H1 (cell line): ENCODE data around the gene WDR43. TPM values are rescaled to one million over a fixed set of nuclear protein-coding genes. Genes with fewer than 3 reads are reported as not detected.

ENCODE experiments used
- CTCF ChIA-PET: fragments of 300-600 bp; sonication (Branson Sonifier 250); formaldehyde crosslinking; loops from one replicate; lab custom pipeline; 2021; ENCODE audit not compliant: partially characterized antibody; lab: Charles Lee
- POLR2A ChIA-PET: fragments of 300-600 bp; sonication (Branson Sonifier 250); formaldehyde crosslinking; loops from one replicate; lab custom pipeline; 2021; ENCODE audit warnings: inconsistent platforms; ENCODE audit not compliant: partially characterized antibody; lab: Charles Lee
- DNase-seq, 2 experiments: peaks; one replicate each; pipeline versions ENCODE4 v3.0.0 to v3.0.0-alpha.2; 2010 to 2022; ENCODE audit warnings: low spot score in 2 of 2, low read depth in 1 of 2, mixed read lengths in 1 of 2
- FAIRE-seq: peaks from 2 replicates; lab custom pipeline; 2011; peaks lifted over from hg19 to GRCh38; lab: Jason Lieb, UNC
- H2AFZ ChIP-seq: 2 replicates; pipeline ENCODE4 v1.8.1; 2012; ENCODE audit warnings: low read length, inconsistent platforms
- H2AK5ac ChIP-seq: 2 replicates; pipeline ENCODE4 v1.6.1; 2013; ENCODE audit warnings: low read depth, low read length
- H2BK120ac ChIP-seq: replicated peaks from 2 replicates; pipeline ENCODE3; 2013; ENCODE audit warnings: low read depth, low read length, inconsistent platforms
- H2BK12ac ChIP-seq: 2 replicates; pipeline ENCODE4 v1.6.1; 2013; ENCODE audit warnings: low read depth, low read length
- H2BK15ac ChIP-seq: 2 replicates; pipeline ENCODE4 v1.6.1; 2013; ENCODE audit warnings: low read length
- H2BK20ac ChIP-seq: 2 replicates; pipeline ENCODE4 v1.6.1; 2013; ENCODE audit warnings: low read length
- H2BK5ac ChIP-seq: 2 replicates; pipeline ENCODE4 v1.6.1; 2013; ENCODE audit warnings: low read depth, low read length
- H3K14ac ChIP-seq: 2 replicates; pipeline ENCODE4 v1.6.1; 2013; ENCODE audit warnings: inconsistent platforms; ENCODE audit not compliant: insufficient read length
- H3K18ac ChIP-seq: 2 replicates; pipeline ENCODE4 v1.6.1; 2013; ENCODE audit warnings: low read length; ENCODE audit errors: extremely low read depth
- H3K23ac ChIP-seq: 2 replicates; pipeline ENCODE4 v1.6.1; 2013; ENCODE audit warnings: inconsistent platforms; ENCODE audit not compliant: insufficient read length
- H3K23me2 ChIP-seq: 2 replicates; pipeline ENCODE4 v1.6.1; 2013; ENCODE audit warnings: low read depth, low read length
- H3K27ac ChIP-seq: 2 replicates; pipeline ENCODE4 v1.6.1; 2011; ENCODE audit warnings: low read depth, low read length, inconsistent platforms
- H3K27me3 ChIP-seq, 4 experiments: replicated peaks in 1 of 4; 1 replicate in 1 of 4; 2 replicates in 3 of 4; pipeline versions ENCODE4 v1.6.1 to v1.8.1; 2011 to 2013; ENCODE audit warnings: low read length in 3 of 4, mild to moderate bottlenecking in 3 of 4, inconsistent platforms in 2 of 4, mixed read lengths in 2 of 4, moderate library complexity in 1 of 4; ENCODE audit not compliant: control insufficient read depth in 3 of 4, insufficient read depth in 3 of 4; ENCODE audit errors: extremely low read depth in 1 of 4
- H3K36me3 ChIP-seq, 4 experiments: 2 replicates each; pipeline versions ENCODE4 v1.6.1 to v1.8.1; 2011 to 2013; ENCODE audit warnings: mild to moderate bottlenecking in 4 of 4, low read length in 3 of 4, moderate library complexity in 2 of 4, control low read depth in 1 of 4, inconsistent platforms in 1 of 4; ENCODE audit not compliant: insufficient read depth in 4 of 4, control insufficient read depth in 2 of 4
- H3K4ac ChIP-seq: replicated peaks from 2 replicates; pipeline ENCODE3; 2013; ENCODE audit warnings: low read length, low read depth, mixed read lengths, inconsistent platforms; ENCODE audit not compliant: insufficient read length
- H3K4me1 ChIP-seq, 4 experiments: replicated peaks in 1 of 4; 1 replicate in 1 of 4; 2 replicates in 3 of 4; pipeline versions ENCODE4 v1.6.1 to v1.8.1; 2011 to 2013; ENCODE audit warnings: low read length in 3 of 4, inconsistent platforms in 2 of 4, mixed read lengths in 1 of 4; ENCODE audit not compliant: insufficient read depth in 4 of 4, control insufficient read depth in 3 of 4
- H3K4me2 ChIP-seq, 2 experiments: 2 replicates each; pipeline versions ENCODE4 v1.6.1 to v1.8.1; 2011 to 2013; ENCODE audit warnings: low read depth in 2 of 2, low read length in 2 of 2, control low read depth in 1 of 2, inconsistent platforms in 1 of 2, mild to moderate bottlenecking in 1 of 2; ENCODE audit not compliant: insufficient read depth in 1 of 2
- H3K4me3 ChIP-seq, 4 experiments: fragments of 200-600, 300-600 bp in 1 of 4; sonication (generic), shearing (Covaris generic), sonication (Bioruptor Twin) in 1 of 4; 2 replicates each; pipeline versions ENCODE4 v1.5.1 to v1.8.1; 2011 to 2016; ENCODE audit warnings: low read length in 4 of 4, low read depth in 3 of 4, control low read depth in 2 of 4, inconsistent platforms in 2 of 4, mild to moderate bottlenecking in 2 of 4, mixed read lengths in 1 of 4, moderate library complexity in 1 of 4; ENCODE audit not compliant: insufficient read depth in 2 of 4; ENCODE audit errors: extremely low read depth in 1 of 4
- H3K56ac ChIP-seq: replicated peaks from 2 replicates; pipeline ENCODE3; 2013; ENCODE audit warnings: low read depth, mild to moderate bottlenecking, mixed read lengths, low read length, inconsistent platforms; ENCODE audit not compliant: insufficient read length
- H3K79me1 ChIP-seq: 2 replicates; pipeline ENCODE4 v1.6.1; 2013; ENCODE audit warnings: low read depth, low read length, control low read depth
- H3K79me2 ChIP-seq, 2 experiments: 2 replicates each; pipeline versions ENCODE4 v1.6.1 to v1.8.1; 2012 to 2013; ENCODE audit warnings: low read length in 2 of 2, mild to moderate bottlenecking in 2 of 2, inconsistent platforms in 1 of 2; ENCODE audit not compliant: insufficient read depth in 2 of 2, control insufficient read depth in 1 of 2
- H3K9ac ChIP-seq, 4 experiments: replicated peaks in 1 of 4; 1 replicate in 1 of 4; 2 replicates in 3 of 4; pipeline versions ENCODE4 v1.6.1 to v1.8.1; 2011 to 2013; ENCODE audit warnings: low read depth in 3 of 4, low read length in 3 of 4, control low read depth in 2 of 4, mild to moderate bottlenecking in 2 of 4, moderate library complexity in 2 of 4, inconsistent platforms in 1 of 4; ENCODE audit errors: extremely low read depth in 1 of 4
- H3K9me3 ChIP-seq, 2 experiments: 2 replicates each; pipeline versions ENCODE4 v1.6.1 to v1.8.1; 2012 to 2013; ENCODE audit warnings: mild to moderate bottlenecking in 2 of 2, moderate library complexity in 2 of 2, control low read depth in 1 of 2, inconsistent platforms in 1 of 2, low read depth in 1 of 2, low read length in 1 of 2, mixed read lengths in 1 of 2; ENCODE audit not compliant: insufficient read depth in 2 of 2
- H4K20me1 ChIP-seq, 2 experiments: replicated peaks in 1 of 2; 2 replicates each; pipeline versions ENCODE3 to v1.8.1; 2011 to 2013; ENCODE audit warnings: inconsistent platforms in 2 of 2, low read length in 2 of 2, mild to moderate bottlenecking in 1 of 2; ENCODE audit not compliant: insufficient read depth in 2 of 2, control insufficient read depth in 1 of 2
- H4K5ac ChIP-seq: 2 replicates; pipeline ENCODE4 v1.6.1; 2013; ENCODE audit warnings: low read length, low read depth, mixed read lengths, inconsistent platforms; ENCODE audit not compliant: insufficient read length
- H4K8ac ChIP-seq: 2 replicates; pipeline ENCODE4 v1.8.0; 2013; ENCODE audit warnings: mild to moderate bottlenecking, moderate library complexity, low read length, inconsistent platforms; ENCODE audit not compliant: insufficient read depth; ENCODE audit errors: extremely low read depth
- H4K91ac ChIP-seq: replicated peaks from 2 replicates; pipeline ENCODE3; 2013; ENCODE audit warnings: low read length, mixed read lengths, inconsistent platforms; ENCODE audit not compliant: insufficient read length
- BRCA1 ChIP-seq: IDR thresholded peaks from 2 replicates; pipeline ENCODE4 v1.6.1; 2012; ENCODE audit warnings: low read depth, low read length, improper control_type of control experiment
- CTCF ChIP-seq, 3 experiments: IDR thresholded peaks; 1 replicate in 2 of 3; 2 replicates in 1 of 3; pipeline versions ENCODE4 v1.5.1 to v1.6.1; 2011; ENCODE audit warnings: low read length in 3 of 3, mild to moderate bottlenecking in 3 of 3, inconsistent platforms in 2 of 3, low read depth in 1 of 3, moderate library complexity in 1 of 3; ENCODE audit not compliant: insufficient read depth in 1 of 3; ENCODE audit errors: control extremely low read depth in 1 of 3
- HDAC6 ChIP-seq: IDR thresholded peaks from one replicate; pipeline ENCODE4 v1.7.1; 2012; ENCODE audit warnings: low read depth, mild to moderate bottlenecking, inconsistent platforms, low read length, moderate library complexity
- RBBP5 ChIP-seq: IDR thresholded peaks from 2 replicates; pipeline ENCODE4 v1.7.1; 2012; ENCODE audit warnings: low read depth, mild to moderate bottlenecking, inconsistent platforms, low read length, moderate library complexity, borderline replicate concordance
- WGBS, 2 experiments: shearing (Covaris generic) in 1 of 2; methylation state at CpG; one replicate each; pipeline versions ENCODE4 v1.1.6 to v1.1.7; 2013 to 2015; ENCODE audit warnings: low lambda C conversion rate in 2 of 2, mixed read lengths in 2 of 2, inconsistent platforms in 1 of 2, low coverage in 1 of 2, missing lambda C conversion rate in 1 of 2; ENCODE audit not compliant: insufficient replicate concordance in 2 of 2, insufficient coverage in 1 of 2, insufficient read length in 1 of 2; ENCODE audit errors: extremely low coverage in 1 of 2, missing lambda C conversion rate in 1 of 2; 5-methylcytosine and 5-hydroxymethylcytosine counted together
- polyA plus RNA-seq, 7 experiments: library from polyadenylated mRNA; depleted of rRNA in 3 of 7; stranded (reverse) in 5 of 7; unstranded in 2 of 7; fragments of >200 nt in 5 of 7; fragments of 200-250 nt in 2 of 7; gene quantifications; 1 replicate in 5 of 7; 2 replicates in 1 of 7; 4 replicates in 1 of 7; pipeline versions ENCODE4 v1.2.1 to v1.2.3, GENCODE V29; 2011 to 2013; ENCODE audit warnings: missing spikeins in 2 of 7, mixed read lengths in 2 of 7
- total RNA-seq: library from RNA; stranded (reverse); fragmentation: NEBNext Ultra II Directional; extraction: Animal tissue kit (Norgen Biotek cat#: 25700); gene quantifications from 2 replicates; pipeline ENCODE4 v1.2.1, GENCODE V29; 2021

The WDR43 gene
- total and polyA plus RNA-seq, 2 of the 8 experiments (the other 6 are each of a cell fraction or from before 2014, with no cell fraction given) = 57.8 to 142 TPM

GRCh38 chr2:28855193-28855592, 39.3 kb upstream of the WDR43 start:
- peaks cover 0 to 12% (median 1%) of the 10 kb centered on the region in 4 experiments; a peak in 2 of 8 replicates for H3K36me3 ChIP-seq
- WGBS, 2 experiments = 78% methylated on average over 1 of the region's 1 CpG; no CpG with 5 or more reads in 1 of the 2 experiments
- H3K79me2 ChIP-seq = no peaks in the 10 kb centered on the region
- no peak overlapping the region for H3K4me2 ChIP-seq
- no peak overlapping the region for H3K27ac ChIP-seq
- H3K27me3 ChIP-seq = no peaks in the 10 kb centered on the region
- no peak overlapping the region for H2BK15ac ChIP-seq
- no peak overlapping the region for H3K56ac ChIP-seq
- H3K14ac ChIP-seq = no peak overlapping the region
- no peak overlapping the region for H3K4me3 ChIP-seq
- H3K18ac ChIP-seq = no peak overlapping the region
- H3K23me2 ChIP-seq = no peaks in the 10 kb centered on the region
- H2AK5ac ChIP-seq = no peak overlapping the region
- H3K4ac ChIP-seq = no peak overlapping the region
- no peaks in the 10 kb centered on the region for H3K9me3 ChIP-seq
- CTCF ChIA-PET = no interaction called here
- H2BK120ac ChIP-seq = no peak overlapping the region
- POLR2A ChIA-PET = interaction anchor here (0.7 kb wide), 1 partner anchor 10 kb away, joined by 3 read pairs; no protein-coding TSS in a partner anchor
- no peak overlapping the region for H4K8ac ChIP-seq
- DNase-seq (no peak), FAIRE-seq (no peak)
- no peak overlapping the region for H3K9ac ChIP-seq
- no peak overlapping the region for H4K91ac ChIP-seq
- H2BK5ac ChIP-seq = no peak overlapping the region
- H4K20me1 ChIP-seq = no peaks in the 10 kb centered on the region
- H2BK12ac ChIP-seq = no peak overlapping the region
- no peaks in the 10 kb centered on the region for H3K79me1 ChIP-seq
- H3K4me1 ChIP-seq = no peaks in the 10 kb centered on the region
- no peak for TF ChIP-seq CTCF (IDR thresholded peaks at IDR 0.05; ENCODE audit: control extremely low read depth in 1 of 3, insufficient read depth in 1 of 3, low read depth in 1 of 3, low read length in 3 of 3)
- no peak for TF ChIP-seq RBBP5
- no peak for TF ChIP-seq BRCA1
- no peak for TF ChIP-seq HDAC6
- no peak overlapping the region for H2AFZ ChIP-seq
- H3K23ac ChIP-seq = no peak overlapping the region
- no peak overlapping the region for H2BK20ac ChIP-seq
- H4K5ac ChIP-seq = no peak overlapping the region
